ENCODE data around the gene LRRC2.
"Not testable (repeated sequence)": the region's sequence is repeated elsewhere in the genome, so short reads cannot be mapped to it uniquely, and the experiment has no call there.

Gene LRRC2

DNA sequence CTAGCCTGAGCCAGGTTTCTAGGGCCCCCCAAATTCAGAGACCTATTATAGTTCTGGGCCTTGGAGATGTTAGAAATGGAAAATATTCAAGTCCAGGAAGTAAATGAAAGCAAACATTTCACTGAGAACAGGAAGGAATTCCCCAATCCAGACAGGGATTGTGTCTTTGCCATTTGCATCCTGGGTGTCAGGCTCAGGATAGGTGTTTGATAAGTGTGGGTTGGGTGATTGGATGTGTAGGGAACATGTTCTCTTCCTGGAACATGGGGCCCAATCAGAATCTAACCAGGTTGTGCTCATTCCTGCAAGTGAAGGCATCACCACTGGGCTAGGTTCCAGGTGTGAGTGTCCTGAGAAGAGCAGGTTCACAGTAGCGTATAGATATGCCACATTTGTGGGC lies 14.6 kb upstream of the LRRC2 start:
- no peak for DNase-seq (ENCODE audit: low read depth)

DNA sequence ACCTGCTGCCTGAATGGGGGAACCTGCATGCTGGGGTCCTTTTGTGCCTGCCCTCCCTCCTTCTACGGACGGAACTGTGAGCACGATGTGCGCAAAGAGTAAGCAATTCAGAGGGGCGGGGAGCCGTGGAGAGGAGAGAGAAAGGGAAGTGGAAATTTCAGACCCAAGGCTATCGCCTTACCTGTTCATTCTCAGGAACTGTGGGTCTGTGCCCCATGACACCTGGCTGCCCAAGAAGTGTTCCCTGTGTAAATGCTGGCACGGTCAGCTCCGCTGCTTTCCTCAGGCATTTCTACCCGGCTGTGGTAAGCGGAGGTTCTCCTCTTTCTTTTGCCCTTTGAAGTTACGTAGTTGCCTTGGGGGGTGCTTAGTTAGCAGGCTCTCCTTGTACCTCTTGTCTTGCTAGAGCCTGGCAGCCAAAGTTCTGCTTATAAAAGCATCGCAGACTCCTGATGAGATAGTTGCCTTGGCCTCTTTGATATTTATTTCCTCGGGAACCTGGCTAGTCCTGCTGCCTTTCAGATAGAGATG lies 13.7 kb upstream of the LRRC2 start:
- DNase-seq (ENCODE audit: low read depth): no peak

DNA sequence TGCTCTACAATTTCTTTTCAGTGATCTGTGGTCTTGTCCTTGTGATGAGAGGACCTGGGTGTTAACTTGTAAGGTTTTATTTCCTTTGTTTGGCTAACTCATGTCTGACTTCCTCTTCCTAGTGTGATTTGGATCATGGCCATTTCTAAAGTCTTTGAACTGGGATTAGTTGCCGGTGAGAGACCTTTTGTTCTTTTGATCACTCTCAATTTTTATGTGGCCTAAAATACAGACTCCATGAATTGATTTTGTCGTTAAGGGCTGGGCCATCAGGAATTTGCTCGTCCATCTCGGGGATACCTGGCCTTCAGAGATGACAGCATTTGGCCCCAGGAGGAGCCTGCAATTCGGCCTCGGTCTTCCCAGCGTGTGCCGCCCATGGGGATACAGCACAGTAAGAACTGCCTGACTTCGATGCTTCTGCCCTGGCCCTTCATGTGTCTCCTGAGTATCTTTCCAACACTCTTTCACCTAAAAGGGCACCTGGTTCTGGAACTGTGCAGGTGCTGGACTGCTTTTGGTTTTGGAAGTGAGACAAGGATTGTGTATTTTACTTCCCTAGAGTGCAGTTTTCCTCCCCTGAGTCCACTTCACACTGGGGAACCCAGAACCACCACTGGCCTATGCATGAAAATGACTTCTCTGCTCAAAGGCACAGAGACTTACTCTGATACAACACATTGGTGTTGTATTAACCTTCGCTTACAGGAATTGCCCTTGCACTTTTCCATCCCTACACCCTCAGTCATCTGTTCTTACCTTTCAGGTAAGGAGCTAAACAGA lies 13.1 kb upstream of the LRRC2 start:
- DNase-seq (ENCODE audit: low read depth): no peak

DNA sequence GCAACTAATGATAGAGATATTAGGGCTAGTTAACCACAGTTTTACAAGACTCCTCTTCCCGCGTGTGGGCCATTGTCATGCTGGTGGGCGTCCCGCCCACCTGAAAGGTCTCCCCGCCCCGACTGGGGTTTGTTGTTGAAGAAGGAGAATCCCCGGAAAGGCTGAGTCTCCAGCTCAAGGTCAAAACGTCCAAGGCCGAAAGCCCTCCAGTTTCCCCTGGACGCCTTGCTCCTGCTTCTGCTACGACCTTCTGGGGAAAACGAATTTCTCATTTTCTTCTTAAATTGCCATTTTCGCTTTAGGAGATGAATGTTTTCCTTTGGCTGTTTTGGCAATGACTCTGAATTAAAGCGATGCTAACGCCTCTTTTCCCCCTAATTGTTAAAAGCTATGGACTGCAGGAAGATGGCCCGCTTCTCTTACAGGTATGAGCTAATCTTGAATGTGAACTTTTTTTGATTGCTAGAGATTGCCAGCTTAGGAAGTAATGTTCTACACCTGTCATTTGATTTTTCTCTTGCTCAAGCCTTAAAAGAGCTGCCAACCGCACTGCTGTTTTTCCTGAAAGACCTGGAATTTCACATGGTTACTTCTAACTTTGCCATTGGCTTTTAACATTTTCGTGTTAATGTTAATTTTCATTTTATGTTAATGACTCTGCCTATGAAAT lies 11.6 kb upstream of the LRRC2 start:
- not testable (repeated sequence) for DNase-seq (ENCODE audit: low read depth)

DNA sequence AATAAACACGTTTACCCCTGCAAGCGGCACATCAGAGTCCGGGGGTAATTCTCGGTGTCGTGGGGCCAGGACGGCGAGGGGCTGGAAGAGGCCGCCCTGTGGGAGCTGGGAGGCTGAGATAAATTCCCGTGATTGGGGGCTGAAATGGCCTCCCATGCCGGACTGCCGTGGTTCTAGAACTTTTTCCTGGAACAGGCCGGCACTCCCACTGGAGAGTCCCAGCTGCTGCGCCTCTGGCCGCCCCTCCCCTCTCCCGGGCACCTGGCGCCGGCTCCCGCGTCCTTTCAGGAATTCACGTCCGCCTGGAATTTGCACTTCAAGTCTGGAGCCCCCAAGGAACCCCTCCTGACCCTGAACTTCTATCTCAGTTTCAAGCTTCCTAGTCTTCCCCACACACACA lies 10.8 kb upstream of the LRRC2 start:
- no peak for DNase-seq (ENCODE audit: low read depth)

DNA sequence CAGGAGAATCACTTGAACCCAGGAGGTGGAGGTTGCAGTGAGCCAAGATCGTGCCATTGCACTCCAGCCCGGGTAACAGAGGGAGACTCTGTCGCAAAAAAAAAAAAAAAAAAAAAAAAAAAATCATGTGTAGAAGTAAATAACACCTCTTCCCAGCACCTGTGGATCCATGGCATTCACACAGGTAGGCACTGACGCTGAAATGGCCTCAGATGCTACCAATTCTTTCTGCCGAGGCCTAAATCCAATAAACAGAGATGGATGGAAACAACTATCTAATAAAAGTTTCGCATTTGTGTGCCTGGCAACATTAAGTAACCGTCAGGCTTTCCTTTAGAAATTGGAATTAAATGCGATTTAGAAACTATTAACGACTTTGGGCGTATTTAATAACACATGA lies 10.3 kb upstream of the LRRC2 start:
- no peak for DNase-seq (ENCODE audit: low read depth)

DNA sequence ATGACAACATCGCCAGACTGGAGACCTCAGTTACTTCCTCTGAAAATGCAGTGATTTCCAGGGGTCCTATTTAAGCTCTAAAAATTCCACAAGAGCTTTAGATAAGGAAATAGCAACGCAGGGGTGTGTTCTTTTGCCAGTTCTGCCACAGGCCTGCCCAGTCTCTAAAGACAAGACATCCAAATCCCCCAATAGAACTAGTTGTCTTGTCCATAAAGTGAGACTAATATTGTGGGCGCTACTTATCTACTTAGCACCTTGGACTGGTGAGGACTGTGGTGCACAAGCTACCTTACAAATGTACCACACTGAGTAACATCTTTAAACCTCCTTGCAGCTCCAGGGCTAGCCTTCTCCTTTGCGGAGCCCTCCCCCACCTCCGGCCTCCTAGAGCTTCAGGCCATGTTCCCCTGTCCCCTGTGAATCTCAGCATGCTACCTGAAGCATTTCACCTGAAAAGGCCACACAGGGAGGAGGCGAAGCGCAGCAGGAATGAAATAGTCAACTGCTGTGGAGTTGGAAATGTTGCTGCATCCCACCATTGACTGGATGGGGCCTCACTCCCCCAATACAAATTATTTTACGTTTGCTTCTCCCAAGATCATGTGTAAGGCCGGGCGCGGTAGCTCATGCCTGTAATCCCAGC lies 9.6 kb upstream of the LRRC2 start:
- no peak for DNase-seq (ENCODE audit: low read depth)

DNA sequence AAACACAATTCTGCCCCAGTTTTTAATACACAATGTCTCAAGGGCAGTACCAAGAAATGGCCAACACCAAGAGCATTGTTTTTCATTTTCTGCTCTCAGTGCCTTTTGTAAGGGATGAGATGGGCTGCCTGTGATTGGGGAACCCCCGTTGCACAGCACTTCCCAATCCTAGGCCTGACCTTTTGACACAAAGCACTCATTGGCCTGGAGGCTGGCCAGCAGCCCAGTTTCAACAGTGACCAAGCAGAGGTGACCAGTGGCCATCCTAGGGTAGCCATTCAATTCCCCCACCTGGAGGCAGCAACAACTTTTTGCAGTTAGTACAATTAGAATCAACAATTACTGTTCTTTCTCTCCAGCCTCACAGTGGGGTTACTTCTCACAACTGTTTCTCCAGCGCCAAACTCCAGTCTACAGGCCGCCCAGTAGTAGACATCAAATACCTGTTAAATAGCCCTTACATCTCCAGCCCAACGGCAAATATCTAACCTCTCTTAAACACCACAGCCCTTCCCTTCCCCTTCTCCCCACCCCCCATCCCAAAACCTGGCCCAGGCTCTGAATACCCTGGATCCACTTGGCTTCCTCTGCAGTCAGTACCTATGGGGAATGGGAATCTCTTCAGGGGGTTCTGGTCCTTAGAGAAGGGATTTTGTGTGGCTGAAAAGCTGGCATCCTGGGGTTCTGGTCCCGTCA lies 8.9 kb upstream of the LRRC2 start:
- no peak for DNase-seq (ENCODE audit: low read depth)

DNA sequence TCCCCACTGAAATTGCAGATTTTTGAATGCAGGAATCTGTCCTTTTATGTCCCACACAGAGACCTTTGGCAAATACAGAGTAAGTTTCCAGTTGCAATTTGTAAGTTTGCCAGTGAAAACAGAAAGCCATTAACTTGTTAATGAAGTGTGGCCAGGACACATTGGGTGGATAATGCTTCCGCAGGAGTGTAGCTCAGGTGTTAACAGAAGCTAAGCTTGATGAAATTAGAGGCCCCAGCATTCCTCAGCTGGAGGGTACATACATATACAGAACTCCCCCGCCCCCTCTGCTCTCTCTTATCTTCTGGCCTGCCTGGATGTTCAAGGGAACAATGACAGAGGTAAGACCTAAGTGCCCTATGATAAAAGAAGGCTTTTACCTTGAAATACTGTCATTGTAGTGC lies 8.1 kb upstream of the LRRC2 start:
- no peak for DNase-seq (ENCODE audit: low read depth)

DNA sequence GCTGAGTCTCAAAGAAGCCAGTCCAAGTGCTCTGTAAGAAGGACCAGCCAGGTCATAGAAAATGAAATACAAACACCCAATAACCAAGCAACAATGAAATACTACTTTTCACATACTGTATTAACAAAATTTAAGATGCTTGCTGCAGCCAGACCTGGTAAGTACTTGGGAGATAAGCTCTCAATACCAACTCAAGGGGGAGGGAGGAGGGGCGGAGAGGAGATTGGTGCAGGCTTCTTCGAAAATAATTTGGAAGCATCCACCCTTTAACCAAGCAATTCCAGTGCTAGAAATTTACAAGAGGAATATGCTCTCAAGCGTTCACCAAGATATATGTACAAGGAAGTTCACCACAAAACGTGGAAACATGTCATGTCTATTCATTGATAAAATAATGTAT lies 7.6 kb upstream of the LRRC2 start:
- DNase-seq (ENCODE audit: low read depth): no peak

DNA sequence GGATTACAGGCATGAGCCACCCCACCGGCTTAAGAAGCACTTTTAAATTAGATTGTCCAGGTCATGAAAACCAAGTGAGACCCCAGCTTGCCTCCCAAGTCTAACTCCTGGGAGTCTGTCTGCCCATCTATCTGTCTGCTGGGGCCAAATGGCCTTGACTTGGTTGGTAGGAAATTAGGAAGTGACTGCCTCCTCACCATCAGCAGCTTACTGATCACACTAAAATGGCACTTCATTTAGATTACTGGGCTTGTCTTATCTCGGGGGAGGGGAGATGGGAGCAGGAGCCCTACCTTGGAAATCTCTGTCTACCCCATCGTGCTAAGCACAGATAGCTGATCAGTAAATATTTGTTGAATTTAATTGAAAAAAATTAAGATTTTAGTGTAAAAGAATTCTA lies 5.6 kb upstream of the LRRC2 start:
- no peak for DNase-seq (ENCODE audit: low read depth)

DNA sequence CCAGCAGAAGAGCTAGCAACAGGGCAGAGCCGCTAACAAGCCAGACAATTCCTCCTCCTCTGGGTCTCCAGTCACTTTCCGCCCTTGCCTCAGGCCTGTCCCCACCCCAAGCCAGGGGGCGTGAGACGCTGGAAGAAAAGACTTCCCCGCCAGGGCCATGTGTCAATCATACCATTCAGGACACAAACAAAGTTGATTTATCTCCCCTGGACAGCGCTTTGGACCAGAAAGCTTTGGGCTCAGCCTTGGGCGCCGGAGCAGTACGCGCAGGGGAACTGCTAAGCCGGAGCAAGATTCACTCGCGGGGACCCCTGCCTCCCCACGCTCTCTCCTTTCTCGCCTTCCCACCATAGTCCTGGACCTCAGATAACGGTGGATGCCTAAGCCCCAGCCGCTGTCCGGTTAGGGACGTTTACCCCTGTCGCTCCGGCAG lies 479 bp downstream of the LRRC2 start:
- no peak for DNase-seq (ENCODE audit: low read depth)

DNA sequence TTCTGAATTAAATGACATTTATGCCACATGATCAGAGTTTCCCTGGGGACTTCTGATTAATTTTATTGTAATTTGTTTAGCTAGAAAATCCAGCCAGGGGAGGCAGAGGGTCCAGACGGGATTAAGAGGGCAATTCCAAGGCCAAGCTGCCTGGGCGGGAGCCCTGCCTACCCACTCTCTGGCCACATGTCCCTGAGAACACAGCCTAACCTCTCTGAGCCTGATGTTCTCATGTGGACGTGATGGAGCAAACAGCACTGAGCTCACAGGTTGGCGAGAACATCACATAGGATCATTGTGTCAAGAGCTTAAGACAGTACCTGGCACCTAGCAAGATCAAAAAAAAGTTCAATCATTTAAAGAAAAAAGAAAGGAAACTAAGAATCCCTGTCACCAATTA lies 1.0 kb downstream of the LRRC2 start:
- no peak for DNase-seq (ENCODE audit: low read depth)

DNA sequence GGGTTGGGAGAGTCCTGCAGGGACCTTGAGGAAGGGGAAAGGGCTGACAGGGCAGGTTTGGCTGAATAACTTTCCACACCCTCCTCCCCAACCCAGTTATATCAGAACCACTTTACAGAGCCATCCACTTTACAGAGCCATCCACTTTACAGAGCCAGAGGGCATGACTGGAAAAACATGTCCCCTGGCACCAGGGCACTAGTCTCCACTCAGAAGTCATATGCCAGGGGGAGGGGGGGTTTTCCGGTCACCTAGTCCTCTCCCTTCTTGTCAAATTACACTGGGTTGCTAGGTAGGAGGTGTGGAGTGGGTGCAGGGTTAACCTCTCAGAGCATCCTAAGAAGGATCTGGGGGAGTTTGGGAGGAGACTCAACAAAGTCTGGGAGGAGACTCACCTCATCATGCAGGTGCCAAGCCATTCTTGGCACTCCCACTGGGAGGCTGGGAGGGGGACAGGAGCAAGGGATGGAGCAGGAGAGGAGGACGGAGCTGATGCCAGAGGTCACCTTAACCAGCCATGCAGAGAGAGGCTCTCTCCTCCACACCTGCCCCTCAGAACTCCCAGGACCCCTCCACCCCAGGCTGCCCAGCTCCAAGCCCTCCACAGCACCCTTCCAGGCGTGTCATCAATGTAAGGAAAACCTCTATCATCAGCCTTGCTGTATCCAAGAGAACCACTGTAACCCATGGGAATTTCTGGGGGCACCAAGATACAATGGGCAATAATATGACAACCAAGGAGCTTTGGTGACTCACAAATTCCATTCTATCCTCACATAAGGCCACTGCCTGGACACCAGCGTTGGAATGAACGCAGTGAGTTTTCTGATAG lies 1.7 kb downstream of the LRRC2 start:
- no peak for DNase-seq (ENCODE audit: low read depth)

DNA sequence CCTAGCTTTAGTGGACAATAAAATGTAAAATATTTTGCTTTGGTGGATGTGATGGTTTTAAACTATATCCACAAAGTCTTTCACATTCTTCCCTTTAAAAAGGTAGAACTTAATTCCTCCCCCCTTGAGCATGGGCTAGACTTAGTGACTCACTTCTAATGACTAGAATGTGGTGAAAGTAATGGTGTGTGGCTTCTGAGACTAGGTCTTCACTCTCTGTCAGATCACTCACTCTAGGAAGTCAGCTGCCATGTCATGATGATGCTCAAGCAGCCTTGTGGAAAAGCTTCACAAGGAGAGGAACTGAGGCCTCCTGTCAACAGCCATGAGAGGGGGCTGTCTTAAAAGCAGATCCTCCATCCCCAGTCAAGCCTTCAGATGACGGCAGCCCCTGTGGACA lies 4.2 kb downstream of the LRRC2 start:
- DNase-seq (ENCODE audit: low read depth): no peak

DNA sequence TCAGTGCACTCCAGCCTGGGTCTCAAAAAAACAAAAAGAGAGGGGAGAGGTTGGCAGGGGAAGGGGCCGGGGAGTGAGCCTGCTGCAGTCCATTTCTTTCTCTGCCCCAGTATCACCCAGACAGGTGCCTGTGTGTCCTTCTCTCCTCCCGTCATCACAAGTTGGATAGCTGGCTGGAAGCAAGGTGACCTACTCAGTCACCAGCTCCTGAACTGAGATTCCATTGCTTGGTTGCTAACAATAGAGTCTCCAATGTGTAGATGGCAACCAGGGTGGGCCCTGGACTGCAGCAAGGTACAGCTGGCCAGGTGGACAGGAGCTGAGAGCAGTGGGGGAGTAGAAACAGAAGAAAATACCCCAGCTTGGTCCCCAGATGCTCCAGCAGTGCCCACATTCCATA lies 4.6 kb downstream of the LRRC2 start:
- no peak for DNase-seq (ENCODE audit: low read depth)

DNA sequence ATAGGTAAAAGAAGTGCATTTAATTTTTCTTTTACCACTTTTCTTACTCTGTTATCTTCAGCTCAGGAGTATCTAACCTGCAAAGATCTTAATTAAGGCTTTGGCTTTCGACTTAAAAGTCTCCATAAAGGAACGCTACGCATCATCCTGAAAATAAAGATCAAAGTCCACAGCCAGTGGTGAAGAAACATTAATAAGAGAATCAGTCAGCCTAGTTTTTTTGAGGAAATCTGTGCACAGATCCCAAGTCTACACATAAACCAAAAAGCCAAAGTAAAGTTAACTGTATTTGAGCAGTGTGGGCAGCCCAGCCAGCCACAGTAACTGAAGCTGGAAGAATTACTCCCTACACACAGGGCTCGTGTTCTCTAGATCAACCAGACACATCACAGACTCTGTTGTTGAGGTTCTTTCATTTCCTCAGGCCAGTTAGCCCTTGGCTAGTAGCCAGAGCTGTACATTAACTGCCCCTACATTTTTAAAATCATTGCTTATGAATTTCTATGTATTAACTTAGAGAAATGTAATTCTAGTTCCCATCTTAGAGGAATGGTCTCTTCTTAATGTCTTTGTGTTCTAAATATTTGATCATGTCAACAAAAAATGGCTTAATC lies 6.9 kb downstream of the LRRC2 start:
- no peak for DNase-seq (ENCODE audit: low read depth)

DNA sequence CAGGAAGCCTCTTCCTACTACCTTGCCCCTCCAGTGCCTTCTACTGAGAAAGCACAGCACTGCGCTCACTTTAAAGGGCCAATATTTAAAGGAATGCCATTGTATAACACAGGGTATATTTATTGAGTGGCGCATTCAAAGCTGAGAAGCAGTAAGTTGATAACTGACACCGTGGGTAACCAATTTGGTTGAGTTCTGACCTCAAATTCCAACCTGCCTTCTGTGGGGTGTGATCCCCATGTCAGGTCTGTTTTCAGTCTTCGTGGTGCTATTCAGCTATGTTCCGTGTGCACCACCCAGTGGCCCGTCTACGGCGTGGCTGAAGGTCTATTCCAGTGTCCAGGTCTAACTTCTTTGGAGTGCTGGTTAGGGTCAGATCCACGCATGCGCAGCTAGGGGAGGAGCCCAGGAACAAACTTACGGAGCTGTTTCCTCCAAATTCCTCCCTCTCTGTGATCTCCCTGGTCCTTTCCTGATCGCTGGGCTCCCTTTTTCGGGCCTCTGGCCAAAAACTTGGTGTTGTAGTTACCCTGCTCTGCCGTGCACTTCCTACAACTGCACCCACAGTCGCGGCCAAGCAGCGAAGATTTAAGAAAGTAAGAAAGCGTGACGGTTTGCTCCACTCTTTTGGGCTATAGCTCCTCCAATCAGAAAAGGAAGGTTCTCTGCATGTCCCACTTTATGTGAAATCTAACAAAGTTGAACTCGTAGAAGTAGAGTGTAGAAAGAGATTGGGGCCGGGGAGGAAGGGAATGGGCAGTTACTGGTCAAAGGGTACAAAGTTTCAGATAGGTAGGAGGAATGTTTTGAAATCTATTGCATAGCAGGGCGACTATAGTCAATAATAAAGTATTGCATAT lies 7.7 kb downstream of the LRRC2 start:
- peak; percentile 78 for DNase-seq (ENCODE audit: low read depth)

DNA sequence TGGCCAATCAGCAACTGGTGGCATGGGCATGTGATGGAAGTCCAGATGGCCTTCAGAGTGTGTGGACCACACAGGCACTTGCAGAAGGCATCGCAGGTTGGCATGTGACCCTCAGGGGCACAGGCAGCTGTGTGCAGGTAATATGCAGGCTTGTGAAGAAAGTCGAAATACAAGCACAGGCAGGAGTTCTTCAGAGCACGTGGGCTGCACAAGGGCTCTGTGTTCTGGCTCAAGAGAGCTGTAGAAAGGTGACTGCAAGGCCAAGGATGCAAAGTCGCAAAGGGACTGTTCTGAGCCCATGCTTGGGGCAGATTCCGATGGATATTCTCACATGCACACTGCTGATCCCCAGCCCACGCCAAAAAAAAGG lies 8.3 kb downstream of the LRRC2 start:
- no peak for DNase-seq (ENCODE audit: low read depth)

DNA sequence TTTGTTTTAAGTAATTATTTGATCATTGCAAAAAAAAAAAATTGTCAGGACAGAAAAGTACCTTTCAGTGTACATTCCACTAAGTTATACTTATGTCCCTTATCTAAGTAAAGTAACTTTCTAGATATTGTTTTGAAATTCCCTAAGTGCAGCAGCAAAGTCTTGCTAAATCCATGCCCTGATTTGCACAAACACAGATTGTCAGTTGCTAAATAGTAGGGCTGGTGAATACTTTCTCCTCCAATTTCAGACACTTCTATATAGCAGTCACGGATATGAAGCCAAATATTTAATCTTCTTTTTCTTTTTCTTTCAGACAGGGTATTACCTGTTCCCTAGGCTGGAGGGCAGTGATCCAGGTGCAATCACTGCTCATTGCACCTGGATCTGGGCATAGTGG lies 12.9 kb downstream of the LRRC2 start:
- peak; percentile 53 for DNase-seq (ENCODE audit: low read depth)
